Type B pancreatic cell (in vitro differentiated cells): ENCODE results near the gene IL11. TPM values are rescaled to one million over a fixed set of nuclear protein-coding genes. Genes with fewer than 3 reads are reported as not detected.

Source experiments
- DNase-seq: peaks from one replicate; pipeline ENCODE4 v3.0.0; 2021; ENCODE audit warnings: mixed read lengths; ENCODE audit not compliant: unreplicated experiment; ENCODE audit errors: extremely low spot score
- H3K27ac Mint-ChIP-seq: 2 replicates; pipeline ENCODE4 v1.8.0; 2021; ENCODE audit warnings: mild to moderate bottlenecking, mixed read lengths
- H3K27me3 Mint-ChIP-seq: 2 replicates; pipeline ENCODE4 v1.8.0; 2021; ENCODE audit warnings: mixed read lengths
- H3K36me3 Mint-ChIP-seq: 2 replicates; pipeline ENCODE4 v1.8.0; 2021; ENCODE audit warnings: mixed read lengths
- H3K4me1 Mint-ChIP-seq: one replicate; pipeline ENCODE4 v1.8.0; 2021; ENCODE audit warnings: mixed read lengths; ENCODE audit not compliant: unreplicated experiment
- H3K4me3 Mint-ChIP-seq: 2 replicates; pipeline ENCODE4 v1.8.0; 2021; ENCODE audit warnings: mild to moderate bottlenecking, mixed read lengths
- H3K9me3 Mint-ChIP-seq: 2 replicates; pipeline ENCODE4 v1.8.0; 2021; ENCODE audit warnings: mixed read lengths
- CTCF ChIP-seq: fragments of 200-600 bp; sonication (generic); conservative IDR thresholded peaks from 2 replicates; pipeline ENCODE4 v1.5.0; 2021; ENCODE audit warnings: antibody characterized with exemption, mild to moderate bottlenecking
- total RNA-seq: library from RNA; stranded (reverse); gene quantifications from 2 replicates; pipeline ENCODE4 v1.2.1, GENCODE V29; 2021; ENCODE audit warnings: low replicate concordance

IL11 gene
- total RNA-seq, 1 donor from 2014 or later: 0.46 TPM

- Mint-ChIP-seq H3K9me3 (no peaks in the 10 kb centered on the region), H3K4me1 (peaks cover 7% of the 10 kb centered on the region), H3K27me3 (peaks cover 72% of the 10 kb centered on the region), H3K4me3 (peak overlapping the region; percentile 79), H3K36me3 (no peaks in the 10 kb centered on the region), H3K27ac (no peak overlapping the region)
- TF ChIP-seq CTCF: no peak
- no peak for DNase-seq
Observed at GRCh38 chr19:55353356-55353802, 16.9 kb downstream of the IL11 start.

GRCh38 chr19:55352549-55353145 is 17.6 kb downstream of the IL11 start:
- Mint-ChIP-seq H3K9me3 (no peaks in the 10 kb centered on the region), H3K27me3 (peaks cover 66% of the 10 kb centered on the region), H3K36me3 (no peaks in the 10 kb centered on the region), H3K4me3 (peak overlapping the region; percentile 79), H3K27ac (no peak overlapping the region), H3K4me1 (peaks cover 12% of the 10 kb centered on the region)
- no peak for TF ChIP-seq CTCF
- DNase-seq: no peak

GRCh38 chr19:55352040-55352439 is 18.2 kb downstream of the IL11 start:
- TF ChIP-seq CTCF: no peak
- no peak for DNase-seq
- Mint-ChIP-seq H3K4me3 (no peak overlapping the region), H3K4me1 (peaks cover 9% of the 10 kb centered on the region), H3K36me3 (no peaks in the 10 kb centered on the region), H3K27me3 (peaks cover 60% of the 10 kb centered on the region), H3K27ac (no peak overlapping the region), H3K9me3 (no peaks in the 10 kb centered on the region)

GRCh38 chr19:55350620-55351315 is 19.5 kb downstream of the IL11 start:
- peaks cover 9% of the 10 kb centered on the region for H3K4me1 Mint-ChIP-seq
- no peak for DNase-seq
- no peak for TF ChIP-seq CTCF
- no peaks in the 10 kb centered on the region for H3K9me3 Mint-ChIP-seq
- H3K27me3 Mint-ChIP-seq: peaks cover 47% of the 10 kb centered on the region
- H3K27ac Mint-ChIP-seq: no peak overlapping the region
- H3K36me3 Mint-ChIP-seq: no peaks in the 10 kb centered on the region
- peak overlapping the region; percentile 41 for H3K4me3 Mint-ChIP-seq

- H3K4me3 Mint-ChIP-seq: no peak overlapping the region
- no peak overlapping the region for H3K27ac Mint-ChIP-seq
- no peak for DNase-seq
Observed at GRCh38 chr19:55348317-55349034, 21.8 kb downstream of the IL11 start.

More at GRCh38 chr19:55348317-55349034, 21.8 kb downstream of the IL11 start:
- Mint-ChIP-seq H3K36me3 (no peaks in the 10 kb centered on the region), H3K27me3 (peaks cover 32% of the 10 kb centered on the region), H3K4me1 (peaks cover 15% of the 10 kb centered on the region), H3K9me3 (no peaks in the 10 kb centered on the region)
- TF ChIP-seq CTCF: no peak
